Ovary (tissue), 3 donors: ENCODE measurements around the gene CHST13.

ENCODE experiments used
- CTCF ChIP-seq, 3 donors: fragments of 450-650 bp in 2 of 3; fragments of 200-600 bp in 1 of 3; IDR thresholded peaks; one replicate each; pipeline versions ENCODE4 v1.5.1 to v1.8.0; 2016 to 2022; ENCODE audit warnings: antibody characterized with exemption in 3 of 3, mild to moderate bottlenecking in 1 of 3
- EP300 ChIP-seq: sonication (generic); formaldehyde crosslinking; IDR thresholded peaks from one replicate; pipeline ENCODE4 v1.6.1; 2017; ENCODE audit warnings: antibody characterized with exemption
- POLR2A ChIP-seq: fragments of 450-650 bp; IDR thresholded peaks from one replicate; pipeline ENCODE4 v1.6.1; 2017; ENCODE audit warnings: antibody characterized with exemption, mild to moderate bottlenecking, moderate library complexity
- donor health status: DM: no; HTN: no; CAD: no.

- no peak for TF ChIP-seq CTCF (IDR thresholded peaks at IDR 0.05)
- no peak for TF ChIP-seq POLR2A
- no peak for TF ChIP-seq EP300
Observed at GRCh38 chr3:126516152-126516935, 7.6 kb upstream of the CHST13 start.
